Measurements from ENCODE around the gene CTSD.

Gene CTSD

GRCh38 chr11:1765871-1766718 lies 2.4 kb upstream of the CTSD start:
- no peak overlapping the region for H3K4ac ChIP-seq (ENCODE audit: low read depth, low read length)
- no peak overlapping the region for H2BK5ac ChIP-seq (ENCODE audit: low read depth, low read length, poor library complexity)
- H2AK5ac ChIP-seq (ENCODE audit: low read length) = no peak overlapping the region
- no peaks in the 10 kb centered on the region for H3K9me3 ChIP-seq (ENCODE audit: insufficient read depth, low read depth, low read length)
- H3K36me3 ChIP-seq (ENCODE audit: control insufficient read depth in 1 of 2, insufficient read depth in 2 of 2, low read length in 2 of 2) = peaks cover under 1 to 4% of the 10 kb centered on the region in 2 experiments
- H3K27me3 ChIP-seq (ENCODE audit: insufficient read depth, low read length) = no peaks in the 10 kb centered on the region
- no peak overlapping the region for H4K8ac ChIP-seq (ENCODE audit: low read depth, low read length)
- H3K4me1 ChIP-seq (ENCODE audit: control insufficient read depth in 1 of 2, insufficient read depth in 2 of 2, low read length in 2 of 2) = peaks cover 14 to 15% of the 10 kb centered on the region in 2 experiments
- peaks cover 11% of the 10 kb centered on the region for H3K79me1 ChIP-seq (ENCODE audit: low read length)
- H4K12ac ChIP-seq (ENCODE audit: low read depth, low read length) = no peak overlapping the region
- H2BK12ac ChIP-seq (ENCODE audit: low read length) = no peak overlapping the region
- no peak overlapping the region for H3K4me2 ChIP-seq (ENCODE audit: low read length)
- no peak overlapping the region for H3K27ac ChIP-seq (ENCODE audit: low read depth, low read length)
- peaks cover 8% of the 10 kb centered on the region for H3K79me2 ChIP-seq (ENCODE audit: control insufficient read depth, insufficient read depth, low read length, poor library complexity)
- no peak overlapping the region for H3K23ac ChIP-seq (ENCODE audit: low read length)
- no peak for DNase-seq
- no peak overlapping the region for H3K18ac ChIP-seq (ENCODE audit: low read length)
- H2AFZ ChIP-seq (ENCODE audit: insufficient read depth, low read length, poor library complexity) = no peak overlapping the region
- no peak overlapping the region for H2BK120ac ChIP-seq (ENCODE audit: insufficient read depth, low read length, poor library complexity)
- WGBS (ENCODE audit: extremely low coverage, insufficient coverage, insufficient read length) = no CpG with 5 or more reads among the region's 28 CpGs
- H3K4me3 ChIP-seq (ENCODE audit: low read depth, low read length) = no peak overlapping the region
- H4K91ac ChIP-seq (ENCODE audit: low read depth, low read length) = no peak overlapping the region
- H3K9ac ChIP-seq (ENCODE audit: low read length) = no peak overlapping the region
- no peak overlapping the region for H3K14ac ChIP-seq (ENCODE audit: low read length)

GRCh38 chr11:1763336-1763795 lies 361 bp downstream of the CTSD start:
- peak overlapping the region; percentile 92 for H2AFZ ChIP-seq (ENCODE audit: insufficient read depth, low read length, poor library complexity)
- DNase-seq = no peak
- H2BK120ac ChIP-seq (ENCODE audit: insufficient read depth, low read length, poor library complexity) = peak overlapping the region; percentile 77
- H3K27ac ChIP-seq (ENCODE audit: low read depth, low read length) = no peak overlapping the region
- H3K9ac ChIP-seq (ENCODE audit: low read length) = peak overlapping the region; percentile 67
- peak overlapping the region; percentile 67 for H2AK5ac ChIP-seq (ENCODE audit: low read length)
- H3K4me3 ChIP-seq (ENCODE audit: low read depth, low read length) = peak overlapping the region; percentile 88
- peak overlapping the region; percentile 98 for H4K8ac ChIP-seq (ENCODE audit: low read depth, low read length)
- H2BK5ac ChIP-seq (ENCODE audit: low read depth, low read length, poor library complexity) = peak overlapping the region; percentile 69
- peak overlapping the region; percentile 99 for H3K18ac ChIP-seq (ENCODE audit: low read length)
- peak overlapping the region; percentile 87 for H3K4ac ChIP-seq (ENCODE audit: low read depth, low read length)
- peaks cover 25% of the 10 kb centered on the region in 2 experiments for H3K36me3 ChIP-seq (ENCODE audit: control insufficient read depth in 1 of 2, insufficient read depth in 2 of 2, low read length in 2 of 2)
- no peak overlapping the region for H2BK12ac ChIP-seq (ENCODE audit: low read length)
- peak overlapping the region; percentile 92 for H4K91ac ChIP-seq (ENCODE audit: low read depth, low read length)
- no peaks in the 10 kb centered on the region for H3K27me3 ChIP-seq (ENCODE audit: insufficient read depth, low read length)
- H3K79me1 ChIP-seq (ENCODE audit: low read length) = peaks cover 11% of the 10 kb centered on the region
- H3K9me3 ChIP-seq (ENCODE audit: insufficient read depth, low read depth, low read length) = peaks cover 2% of the 10 kb centered on the region
- peaks cover 8% of the 10 kb centered on the region for H3K79me2 ChIP-seq (ENCODE audit: control insufficient read depth, insufficient read depth, low read length, poor library complexity)
- H3K4me2 ChIP-seq (ENCODE audit: low read length) = peak overlapping the region; percentile 80
- H4K12ac ChIP-seq (ENCODE audit: low read depth, low read length) = peak overlapping the region; percentile 93
- no CpG with 5 or more reads among the region's 32 CpGs for WGBS (ENCODE audit: extremely low coverage, insufficient coverage, insufficient read length)
- H3K14ac ChIP-seq (ENCODE audit: low read length) = peak overlapping the region; percentile 94
- H3K4me1 ChIP-seq (ENCODE audit: control insufficient read depth in 1 of 2, insufficient read depth in 2 of 2, low read length in 2 of 2) = peaks cover 21 to 22% of the 10 kb centered on the region in 2 experiments
- H3K23ac ChIP-seq (ENCODE audit: low read length) = no peak overlapping the region

GRCh38 chr11:1762537-1763302 lies 1.0 kb downstream of the CTSD start:
- Histone ChIP-seq H3K27me3 (ENCODE audit: insufficient read depth, low read length) (no peaks in the 10 kb centered on the region), H4K12ac (ENCODE audit: low read depth, low read length) (no peak overlapping the region), H2AFZ (ENCODE audit: insufficient read depth, low read length, poor library complexity) (no peak overlapping the region), H3K4ac (ENCODE audit: low read depth, low read length) (peak overlapping the region; percentile 13), H4K91ac (ENCODE audit: low read depth, low read length) (peak overlapping the region; percentile 92), H3K4me1 (ENCODE audit: control insufficient read depth in 1 of 2, insufficient read depth in 2 of 2, low read length in 2 of 2) (peaks cover 21 to 22% of the 10 kb centered on the region in 2 experiments), H3K9ac (ENCODE audit: low read length) (peak overlapping the region; percentile 14), H2BK120ac (ENCODE audit: insufficient read depth, low read length, poor library complexity) (no peak overlapping the region), H3K79me2 (ENCODE audit: control insufficient read depth, insufficient read depth, low read length, poor library complexity) (peaks cover 8% of the 10 kb centered on the region), H2AK5ac (ENCODE audit: low read length) (peak overlapping the region; percentile 36), H3K9me3 (ENCODE audit: insufficient read depth, low read depth, low read length) (peaks cover 2% of the 10 kb centered on the region), H3K27ac (ENCODE audit: low read depth, low read length) (no peak overlapping the region), H2BK12ac (ENCODE audit: low read length) (no peak overlapping the region), H3K23ac (ENCODE audit: low read length) (no peak overlapping the region), H3K18ac (ENCODE audit: low read length) (peak overlapping the region; percentile 26), H4K8ac (ENCODE audit: low read depth, low read length) (peak overlapping the region; percentile 31), H3K4me2 (ENCODE audit: low read length) (peak overlapping the region; percentile 80), H3K14ac (ENCODE audit: low read length) (no peak overlapping the region), H2BK5ac (ENCODE audit: low read depth, low read length, poor library complexity) (no peak overlapping the region), H3K79me1 (ENCODE audit: low read length) (peaks cover 11% of the 10 kb centered on the region), H3K4me3 (ENCODE audit: low read depth, low read length) (peak overlapping the region; percentile 52), H3K36me3 (ENCODE audit: control insufficient read depth in 1 of 2, insufficient read depth in 2 of 2, low read length in 2 of 2) (peaks cover 25 to 26% of the 10 kb centered on the region in 2 experiments)
- no CpG with 5 or more reads among the region's 16 CpGs for WGBS (ENCODE audit: extremely low coverage, insufficient coverage, insufficient read length)
- DNase-seq = no peak

GRCh38 chr11:1761857-1762536 lies 1.7 kb downstream of the CTSD start:
- H3K79me1 ChIP-seq (ENCODE audit: low read length) = peaks cover 11% of the 10 kb centered on the region

More at GRCh38 chr11:1761857-1762536, 1.7 kb downstream of the CTSD start:
- no peak overlapping the region for H2BK120ac ChIP-seq (ENCODE audit: insufficient read depth, low read length, poor library complexity)
- no peak overlapping the region for H4K8ac ChIP-seq (ENCODE audit: low read depth, low read length)
- no CpG with 5 or more reads among the region's 12 CpGs for WGBS (ENCODE audit: extremely low coverage, insufficient coverage, insufficient read length)
- H3K4me3 ChIP-seq (ENCODE audit: low read depth, low read length) = no peak overlapping the region
- no peak overlapping the region for H2AFZ ChIP-seq (ENCODE audit: insufficient read depth, low read length, poor library complexity)
- H4K91ac ChIP-seq (ENCODE audit: low read depth, low read length) = no peak overlapping the region
- no peak overlapping the region for H2BK12ac ChIP-seq (ENCODE audit: low read length)
- H3K4me1 ChIP-seq (ENCODE audit: control insufficient read depth in 1 of 2, insufficient read depth in 2 of 2, low read length in 2 of 2) = peaks cover 21 to 22% of the 10 kb centered on the region in 2 experiments
- no peak overlapping the region for H2BK5ac ChIP-seq (ENCODE audit: low read depth, low read length, poor library complexity)
- no peak overlapping the region for H3K23ac ChIP-seq (ENCODE audit: low read length)
- peaks cover 8% of the 10 kb centered on the region for H3K79me2 ChIP-seq (ENCODE audit: control insufficient read depth, insufficient read depth, low read length, poor library complexity)
- H2AK5ac ChIP-seq (ENCODE audit: low read length) = no peak overlapping the region
- H3K18ac ChIP-seq (ENCODE audit: low read length) = peak overlapping the region; percentile 1
- H3K9ac ChIP-seq (ENCODE audit: low read length) = no peak overlapping the region
- H3K4me2 ChIP-seq (ENCODE audit: low read length) = no peak overlapping the region
- H4K12ac ChIP-seq (ENCODE audit: low read depth, low read length) = no peak overlapping the region
- no peaks in the 10 kb centered on the region for H3K27me3 ChIP-seq (ENCODE audit: insufficient read depth, low read length)
- DNase-seq = no peak
- no peak overlapping the region for H3K14ac ChIP-seq (ENCODE audit: low read length)
- H3K36me3 ChIP-seq (ENCODE audit: control insufficient read depth in 1 of 2, insufficient read depth in 2 of 2, low read length in 2 of 2) = peaks cover 30 to 33% of the 10 kb centered on the region in 2 experiments
- H3K27ac ChIP-seq (ENCODE audit: low read depth, low read length) = no peak overlapping the region
- peaks cover 2% of the 10 kb centered on the region for H3K9me3 ChIP-seq (ENCODE audit: insufficient read depth, low read depth, low read length)
- no peak overlapping the region for H3K4ac ChIP-seq (ENCODE audit: low read depth, low read length)
